Measurements from ENCODE around the gene TENM4. TPM values are rescaled to one million over a fixed set of nuclear protein-coding genes. Genes with fewer than 3 reads are reported as not detected.

The TENM4 gene
- total RNA-seq, 4 donors from 2014 or later, result 5.5 to 12.3 (median 8.9) TPM

DNA sequence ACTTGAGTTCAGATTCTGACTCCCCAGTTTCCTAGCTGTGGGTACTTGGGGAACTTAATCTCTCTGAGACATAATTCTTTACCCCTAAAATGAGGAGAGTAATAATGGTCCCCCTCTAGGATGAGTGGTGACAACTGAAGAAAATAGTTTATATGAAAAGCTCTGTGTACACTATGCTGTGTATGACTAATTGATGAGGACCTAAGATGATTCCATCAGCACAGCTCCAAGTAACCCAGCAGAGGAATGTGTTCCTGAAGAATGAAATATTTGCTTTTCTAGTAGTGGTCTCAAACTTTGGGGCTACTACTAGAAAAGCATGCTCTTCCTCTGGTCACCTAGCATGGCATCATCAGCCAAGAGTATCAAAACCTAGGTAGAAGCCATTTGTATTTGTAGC lies 648.9 kb downstream of the TENM4 start:
- H3K9me3 ChIP-seq, result no peaks in the 10 kb centered on the region
- no peak for ATAC-seq
- no peaks in the 10 kb centered on the region for H3K36me3 ChIP-seq
- no peak overlapping the region for H3K4me3 ChIP-seq
- no peaks in the 10 kb centered on the region for H3K27me3 ChIP-seq
- TF ChIP-seq POLR2AphosphoS5 (IDR thresholded peaks at IDR 0.05), result no peak
- TF ChIP-seq, protein P1, sequence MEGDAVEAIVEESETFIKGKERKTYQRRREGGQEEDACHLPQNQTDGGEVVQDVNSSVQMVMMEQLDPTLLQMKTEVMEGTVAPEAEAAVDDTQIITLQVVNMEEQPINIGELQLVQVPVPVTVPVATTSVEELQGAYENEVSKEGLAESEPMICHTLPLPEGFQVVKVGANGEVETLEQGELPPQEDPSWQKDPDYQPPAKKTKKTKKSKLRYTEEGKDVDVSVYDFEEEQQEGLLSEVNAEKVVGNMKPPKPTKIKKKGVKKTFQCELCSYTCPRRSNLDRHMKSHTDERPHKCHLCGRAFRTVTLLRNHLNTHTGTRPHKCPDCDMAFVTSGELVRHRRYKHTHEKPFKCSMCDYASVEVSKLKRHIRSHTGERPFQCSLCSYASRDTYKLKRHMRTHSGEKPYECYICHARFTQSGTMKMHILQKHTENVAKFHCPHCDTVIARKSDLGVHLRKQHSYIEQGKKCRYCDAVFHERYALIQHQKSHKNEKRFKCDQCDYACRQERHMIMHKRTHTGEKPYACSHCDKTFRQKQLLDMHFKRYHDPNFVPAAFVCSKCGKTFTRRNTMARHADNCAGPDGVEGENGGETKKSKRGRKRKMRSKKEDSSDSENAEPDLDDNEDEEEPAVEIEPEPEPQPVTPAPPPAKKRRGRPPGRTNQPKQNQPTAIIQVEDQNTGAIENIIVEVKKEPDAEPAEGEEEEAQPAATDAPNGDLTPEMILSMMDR (IDR thresholded peaks at IDR 0.05), result no peak
- TF ChIP-seq EP300 (IDR thresholded peaks at IDR 0.05), result no peak
- no peak for TF ChIP-seq POLR2A (IDR thresholded peaks at IDR 0.05)
- H3K27ac ChIP-seq, result peak overlapping the region in 1 of 4 donors; percentile 38
- peaks cover 0 to 19% (median 2%) of the 10 kb centered on the region in 3 donors for H3K4me1 ChIP-seq

DNA sequence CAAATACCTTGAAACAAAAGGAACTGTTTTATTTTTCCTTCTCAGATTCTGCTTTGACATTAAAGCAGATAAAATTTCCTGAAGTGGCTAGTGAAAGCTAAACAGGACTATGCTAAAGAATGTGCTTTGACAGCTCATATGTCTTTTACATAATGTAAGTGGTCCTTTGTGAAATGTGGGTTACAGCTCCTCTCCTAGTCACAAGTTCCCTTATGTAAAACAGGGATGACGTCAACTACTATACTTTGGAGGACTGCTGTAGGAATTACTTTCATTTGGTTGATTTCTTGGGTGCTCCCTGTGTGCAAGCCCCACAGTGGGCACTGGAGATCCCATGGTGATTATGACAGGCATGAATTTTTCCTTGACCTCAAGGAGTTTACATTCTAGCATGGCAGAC lies 649.6 kb downstream of the TENM4 start:
- Histone ChIP-seq H3K36me3 (no peaks in the 10 kb centered on the region), H3K27ac (peak overlapping the region in 2 of 4 donors; percentile 8 to 40), H3K4me1 (peaks cover 0 to 15% (median 0%) of the 10 kb centered on the region in 3 donors), H3K27me3 (no peaks in the 10 kb centered on the region), H3K9me3 (no peaks in the 10 kb centered on the region), H3K4me3 (no peak overlapping the region)
- 33 to 36% methylated on average over 1 of the region's 1 CpG for WGBS, 2 donors (ENCODE audit: low coverage in 1 of 2)
- ATAC-seq, result no peak
- no peak for TF ChIP-seq POLR2A (IDR thresholded peaks at IDR 0.05)
- TF ChIP-seq EP300 (IDR thresholded peaks at IDR 0.05), result no peak
- no peak for TF ChIP-seq POLR2AphosphoS5 (IDR thresholded peaks at IDR 0.05)
- TF ChIP-seq, protein P1 (IDR thresholded peaks at IDR 0.05), result no peak

DNA sequence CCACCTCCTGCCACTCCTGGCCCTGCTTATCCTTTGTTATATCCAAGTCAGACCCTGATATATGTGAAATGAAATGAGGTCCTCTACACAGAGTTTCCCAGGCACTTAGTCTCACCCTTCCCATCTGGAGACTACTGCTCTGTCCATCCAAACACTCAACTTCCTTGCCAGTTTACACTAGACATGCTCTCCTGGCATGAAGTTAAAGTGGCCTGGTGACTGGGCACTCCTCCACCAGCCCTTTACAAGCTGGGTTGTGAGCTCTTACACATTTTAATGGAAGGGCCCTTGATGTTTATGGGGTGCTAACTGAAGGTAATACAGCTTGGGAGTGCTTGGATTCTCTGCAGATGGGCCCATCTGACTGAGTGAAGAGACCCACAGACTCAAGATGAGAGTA lies 650.0 kb downstream of the TENM4 start:
- peak overlapping the region in 2 of 4 donors; percentile 8 to 40 for H3K27ac ChIP-seq

DNA sequence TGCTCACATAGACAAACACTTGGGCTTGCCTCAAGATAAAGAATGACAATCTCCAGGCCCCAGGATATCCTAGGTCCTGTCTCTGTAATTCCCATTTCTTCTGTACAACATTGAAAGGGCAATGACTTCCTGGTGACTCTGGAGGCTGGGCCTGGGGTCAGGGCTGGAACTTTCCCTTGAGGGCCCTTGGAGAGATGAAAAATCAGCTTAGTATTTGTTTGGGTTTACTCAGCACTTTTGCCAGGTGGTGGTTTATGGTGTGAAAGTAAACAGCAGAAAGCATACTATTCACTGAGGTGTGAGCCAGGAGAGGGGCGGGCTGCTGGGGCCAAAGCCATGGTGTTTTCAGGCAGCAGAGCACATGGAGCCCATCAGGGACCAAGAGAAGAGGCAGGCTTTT lies 651.5 kb downstream of the TENM4 start:
- no peaks in the 10 kb centered on the region for H3K27me3 ChIP-seq
- no peak overlapping the region for H3K27ac ChIP-seq
- peaks cover 0 to 15% (median 0%) of the 10 kb centered on the region in 3 donors for H3K4me1 ChIP-seq
- no peaks in the 10 kb centered on the region for H3K9me3 ChIP-seq
- 100% methylated on average over 1 of the region's 1 CpG; no CpG with 5 or more reads in 1 of the 2 donors for WGBS, 2 donors (ENCODE audit: low coverage in 1 of 2)
- no peak for ATAC-seq
- no peaks in the 10 kb centered on the region for H3K36me3 ChIP-seq
- TF ChIP-seq, protein P1 (IDR thresholded peaks at IDR 0.05), result no peak
- TF ChIP-seq EP300 (IDR thresholded peaks at IDR 0.05), result no peak
- no peak for TF ChIP-seq POLR2A (IDR thresholded peaks at IDR 0.05)
- TF ChIP-seq POLR2AphosphoS5 (IDR thresholded peaks at IDR 0.05), result no peak
- no peak overlapping the region for H3K4me3 ChIP-seq

More for the DNA sequence above, 650.0 kb downstream of the TENM4 start:
- Histone ChIP-seq H3K4me3 (no peak overlapping the region), H3K9me3 (no peaks in the 10 kb centered on the region), H3K36me3 (no peaks in the 10 kb centered on the region), H3K27me3 (no peaks in the 10 kb centered on the region), H3K4me1 (peaks cover 0 to 15% (median 0%) of the 10 kb centered on the region in 3 donors)
- ATAC-seq, result no peak
- no peak for TF ChIP-seq EP300 (IDR thresholded peaks at IDR 0.05)
- no peak for TF ChIP-seq POLR2AphosphoS5 (IDR thresholded peaks at IDR 0.05)
- TF ChIP-seq, protein P1 (IDR thresholded peaks at IDR 0.05), result no peak

DNA sequence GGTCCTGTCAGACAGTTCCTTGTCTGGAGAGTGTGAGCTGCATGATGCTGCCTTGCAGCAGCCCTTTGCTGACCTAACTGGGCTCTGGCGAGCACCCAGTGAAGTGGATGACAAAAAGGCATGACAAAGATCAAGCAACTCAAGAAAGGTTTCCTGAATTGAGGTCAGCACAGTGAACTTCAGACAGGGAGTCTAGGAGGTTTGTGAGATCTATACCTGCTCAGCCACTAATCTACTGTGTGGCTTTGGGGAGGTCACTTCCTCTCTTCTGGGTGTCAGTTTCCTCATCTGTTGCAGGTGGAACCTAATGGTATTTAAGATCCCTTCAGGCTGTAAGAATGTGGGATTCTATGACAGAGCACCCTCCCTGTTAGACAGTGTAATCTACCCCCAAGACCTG lies 652.3 kb downstream of the TENM4 start:
- no peaks in the 10 kb centered on the region for H3K36me3 ChIP-seq
- no peak overlapping the region for H3K4me3 ChIP-seq
- ATAC-seq, result no peak
- H3K27me3 ChIP-seq, result no peaks in the 10 kb centered on the region
- TF ChIP-seq, protein P1 (IDR thresholded peaks at IDR 0.05), result no peak
- TF ChIP-seq EP300 (IDR thresholded peaks at IDR 0.05) (no peak), POLR2AphosphoS5 (IDR thresholded peaks at IDR 0.05) (no peak), POLR2A (IDR thresholded peaks at IDR 0.05) (no peak)
- no peaks in the 10 kb centered on the region for H3K9me3 ChIP-seq
- H3K4me1 ChIP-seq, result peaks cover 0 to 15% (median 0%) of the 10 kb centered on the region in 3 donors
- WGBS, 2 donors (ENCODE audit: low coverage in 1 of 2), result no CpG with 5 or more reads among the region's 1 CpG
- H3K27ac ChIP-seq, result no peak overlapping the region
